ENCODE measurements around the gene ADM2.

ADM2 gene

GRCh38 chr22:50487290-50488005 lies 6.1 kb downstream of the ADM2 start:
- DNase-seq: no peak

- no peak for DNase-seq
These were observed 6.8 kb downstream of the ADM2 start for GRCh38 chr22:50488006-50488677.

GRCh38 chr22:50488886-50489285 lies 7.5 kb downstream of the ADM2 start:
- DNase-seq: no peak

- no peak for DNase-seq
These were observed 8.3 kb downstream of the ADM2 start for GRCh38 chr22:50489363-50490243.

- DNase-seq: no peak
These were observed 9.4 kb downstream of the ADM2 start for GRCh38 chr22:50490531-50491308.

- no peak for DNase-seq
These were observed 15.8 kb downstream of the ADM2 start for GRCh38 chr22:50497093-50497492.

GRCh38 chr22:50498322-50498890 lies 17.1 kb downstream of the ADM2 start:
- DNase-seq: peak; percentile 70

- no peak for DNase-seq
These were observed 19.1 kb downstream of the ADM2 start for GRCh38 chr22:50500452-50500851.

GRCh38 chr22:50502096-50502495 lies 20.8 kb downstream of the ADM2 start:
- no peak for DNase-seq

GRCh38 chr22:50502628-50503474 lies 21.5 kb downstream of the ADM2 start:
- no peak for DNase-seq

GRCh38 chr22:50503475-50504145 lies 22.3 kb downstream of the ADM2 start:
- no peak for DNase-seq

GRCh38 chr22:50504369-50505211 lies 23.2 kb downstream of the ADM2 start:
- no peak for DNase-seq

- no peak for DNase-seq
These were observed 24.0 kb downstream of the ADM2 start for GRCh38 chr22:50505276-50505775.

- DNase-seq: no peak
These were observed 24.6 kb downstream of the ADM2 start for GRCh38 chr22:50505776-50506610.

- DNase-seq: no peak
These were observed 25.5 kb downstream of the ADM2 start for GRCh38 chr22:50506611-50507420.

- peak; percentile 92 for DNase-seq
These were observed 26.2 kb downstream of the ADM2 start, which contains the start of gene LMF2 for GRCh38 chr22:50507421-50507990. LMF2 (minus strand) TSS chr22:50507702; CDS start chr22:50507675, 27 bp downstream.

Measured in stimulated activated CD4-positive, alpha-beta T cell treated with anti-CD3 and anti-CD28 coated beads, Interleukin-1b, Interleukin-23, amount 100 ng/mL, for 48 hours (primary cell).